Neuronal stem cell (in vitro differentiated cells): ENCODE measurements around the gene ZFP57.

ENCODE experiments used
- DNase-seq: peaks from one replicate; pipeline ENCODE4 v3.0.0-alpha.2; 2013; ENCODE audit warnings: low spot score
- H2AFZ ChIP-seq: one replicate; pipeline ENCODE4 v1.6.1; 2013; ENCODE audit warnings: mild to moderate bottlenecking, low read length, inconsistent platforms
- H2AK5ac ChIP-seq: 2 replicates; pipeline ENCODE4 v1.6.1; 2013; ENCODE audit warnings: low read depth, mild to moderate bottlenecking, inconsistent platforms, low read length, moderate library complexity, mixed read lengths
- H2BK120ac ChIP-seq: 2 replicates; pipeline ENCODE4 v1.6.1; 2013; ENCODE audit warnings: low read depth, mild to moderate bottlenecking, inconsistent platforms, low read length, moderate library complexity, mixed read lengths
- H2BK12ac ChIP-seq: one replicate; pipeline ENCODE4 v1.6.1; 2013; ENCODE audit warnings: low read length, inconsistent platforms
- H2BK15ac ChIP-seq: 2 replicates; pipeline ENCODE4 v1.6.1; 2013; ENCODE audit warnings: mild to moderate bottlenecking, low read length, inconsistent platforms, mixed read lengths
- H2BK5ac ChIP-seq: one replicate; pipeline ENCODE4 v1.6.1; 2013; ENCODE audit warnings: inconsistent platforms, mild to moderate bottlenecking, low read length, moderate library complexity
- H3K14ac ChIP-seq: one replicate; pipeline ENCODE4 v1.6.1; 2013; ENCODE audit warnings: low read length, inconsistent platforms
- H3K18ac ChIP-seq: 2 replicates; pipeline ENCODE4 v1.6.1; 2013; ENCODE audit warnings: low read length, inconsistent platforms
- H3K23ac ChIP-seq: 2 replicates; pipeline ENCODE4 v1.6.1; 2013; ENCODE audit warnings: low read depth, mild to moderate bottlenecking, mixed read lengths, low read length, inconsistent platforms; ENCODE audit not compliant: poor library complexity
- H3K27ac ChIP-seq: replicated peaks from 3 replicates; pipeline ENCODE4 v1.5.1; 2013; ENCODE audit warnings: low read length, inconsistent platforms
- H3K27me3 ChIP-seq, 3 experiments: 2 replicates each; pipeline ENCODE4 v1.6.1; 2013; ENCODE audit warnings: low read length in 3 of 3, mild to moderate bottlenecking in 2 of 3, inconsistent platforms in 1 of 3, low read depth in 1 of 3, mixed read lengths in 1 of 3, moderate library complexity in 1 of 3; ENCODE audit not compliant: control insufficient read depth in 3 of 3, insufficient read depth in 3 of 3
- H3K36me3 ChIP-seq, 2 donors: replicated peaks in 1 of 2; 2 replicates each; pipeline ENCODE4 v1.6.1; 2013; ENCODE audit warnings: low read length in 2 of 2; ENCODE audit not compliant: control insufficient read depth in 2 of 2, insufficient read depth in 2 of 2
- H3K4ac ChIP-seq: 2 replicates; pipeline ENCODE4 v1.6.1; 2013; ENCODE audit warnings: inconsistent platforms, mild to moderate bottlenecking, low read length, moderate library complexity
- H3K4me1 ChIP-seq, 2 donors: 1 replicate in 1 of 2; 2 replicates in 1 of 2; pipeline ENCODE4 v1.6.1; 2013; ENCODE audit warnings: low read length in 2 of 2, low read depth in 1 of 2; ENCODE audit not compliant: control insufficient read depth in 2 of 2, insufficient read depth in 1 of 2
- H3K4me2 ChIP-seq: one replicate; pipeline ENCODE4 v1.6.1; 2013; ENCODE audit warnings: mild to moderate bottlenecking, low read length, inconsistent platforms; ENCODE audit not compliant: insufficient read depth, poor library complexity, severe bottlenecking
- H3K4me3 ChIP-seq, 2 donors: 2 replicates each; pipeline ENCODE4 v1.5.1; 2013; ENCODE audit warnings: low read length in 2 of 2, mild to moderate bottlenecking in 2 of 2, inconsistent platforms in 1 of 2, moderate library complexity in 1 of 2
- H3K79me1 ChIP-seq: one replicate; pipeline ENCODE4 v1.6.1; 2013; ENCODE audit warnings: low read depth, mild to moderate bottlenecking, inconsistent platforms, low read length, moderate library complexity
- H3K9ac ChIP-seq: one replicate; pipeline ENCODE4 v1.6.1; 2013; ENCODE audit warnings: mild to moderate bottlenecking, low read depth, low read length, inconsistent platforms; ENCODE audit not compliant: poor library complexity
- H3K9me3 ChIP-seq, 2 donors: replicated peaks in 1 of 2; 2 replicates each; pipeline versions ENCODE3 to v1.6.1; 2013; ENCODE audit warnings: low read length in 2 of 2, mild to moderate bottlenecking in 2 of 2, inconsistent platforms in 1 of 2, low read depth in 1 of 2, mixed read lengths in 1 of 2, moderate library complexity in 1 of 2; ENCODE audit not compliant: control insufficient read depth in 2 of 2, insufficient read depth in 1 of 2
- H4K8ac ChIP-seq: one replicate; pipeline ENCODE4 v1.6.1; 2013; ENCODE audit warnings: low read depth, mild to moderate bottlenecking, inconsistent platforms, low read length, moderate library complexity
- H4K91ac ChIP-seq: one replicate; pipeline ENCODE4 v1.6.1; 2013; ENCODE audit warnings: low read length, low read depth, mild to moderate bottlenecking, inconsistent platforms; ENCODE audit not compliant: poor library complexity
- WGBS, 2 donors: extraction: QIAGEN DNeasy Blood & Tissue Kit; methylation state at CpG; one replicate each; pipeline ENCODE4 v1.1.7; 2013; ENCODE audit warnings: missing lambda C conversion rate in 2 of 2, mixed read lengths in 1 of 2; ENCODE audit not compliant: insufficient read length in 2 of 2, insufficient replicate concordance in 1 of 2; ENCODE audit errors: extremely low coverage in 2 of 2; 5-methylcytosine and 5-hydroxymethylcytosine counted together

ZFP57 gene

DNA sequence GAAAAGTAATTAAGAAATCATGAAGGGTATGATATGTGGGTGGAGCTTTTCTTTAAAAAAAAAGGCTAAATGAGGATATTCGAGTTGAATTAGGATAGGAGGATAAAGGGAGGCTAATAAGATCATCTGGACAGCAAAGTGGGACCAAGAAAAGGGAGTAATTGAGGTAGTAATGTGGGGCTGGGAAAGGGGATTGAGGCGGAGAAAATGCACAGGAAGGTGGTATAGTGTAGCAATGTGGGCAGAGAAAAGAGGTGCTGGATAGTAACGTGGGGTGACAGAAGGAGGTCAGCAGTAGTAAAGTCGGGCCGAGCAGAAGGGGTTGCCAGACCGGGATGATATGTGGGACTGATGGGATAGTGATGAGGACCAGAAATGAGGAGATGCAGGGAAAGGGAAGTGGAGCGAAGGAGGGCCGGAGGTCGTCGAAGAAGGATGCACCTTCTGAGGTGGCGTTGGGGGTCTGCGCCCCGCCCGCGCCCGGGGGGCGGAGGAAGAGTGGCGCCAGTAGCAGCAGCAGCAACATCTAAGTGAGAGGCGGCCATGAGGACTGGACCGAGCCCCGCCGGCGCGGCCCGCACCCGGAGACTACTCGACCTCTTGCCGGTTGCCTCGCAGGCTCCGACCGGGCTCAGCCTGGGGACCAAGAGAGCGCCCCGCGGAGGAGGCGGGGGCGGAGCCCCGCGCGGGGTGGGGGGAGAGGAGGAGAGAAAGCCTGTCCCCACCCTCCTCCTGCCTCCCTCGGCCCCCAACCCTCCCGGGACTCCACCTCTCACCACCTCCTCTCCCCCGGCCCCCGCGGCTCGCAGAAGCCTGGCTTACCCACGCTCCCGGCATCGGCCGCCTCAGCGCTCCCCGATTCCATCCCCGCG is 48.9 kb downstream of the ZFP57 start:
- peaks cover 24 to 29% of the 10 kb centered on the region in 2 donors for H3K4me1 ChIP-seq
- H2BK120ac ChIP-seq, result peak overlapping the region; percentile 2
- H3K23ac ChIP-seq, result peak overlapping the region; percentile 94
- peak overlapping the region; percentile 68 for H3K4me2 ChIP-seq
- H3K79me1 ChIP-seq, result peaks cover 8% of the 10 kb centered on the region
- no peak overlapping the region for H2BK12ac ChIP-seq
- WGBS, 2 donors, result no CpG with 5 or more reads among the region's 53 CpGs
- H3K14ac ChIP-seq, result no peak overlapping the region
- peak overlapping the region; percentile 78 for H2AK5ac ChIP-seq
- no peaks in the 10 kb centered on the region for H3K27me3 ChIP-seq
- no peak for DNase-seq
- H4K8ac ChIP-seq, result no peak overlapping the region
- peak overlapping the region; percentile 90 for H3K18ac ChIP-seq
- no peak overlapping the region for H4K91ac ChIP-seq
- peak overlapping the region; percentile 53 for H2BK15ac ChIP-seq
- no peaks in the 10 kb centered on the region for H3K9me3 ChIP-seq
- H3K36me3 ChIP-seq, result peaks cover 2 to 5% of the 10 kb centered on the region in 2 donors
- H3K4me3 ChIP-seq, result peak overlapping the region; percentile 67 to 92
- H3K4ac ChIP-seq, result no peak overlapping the region
- peak overlapping the region; percentile 82 for H2BK5ac ChIP-seq
- H3K9ac ChIP-seq, result peak overlapping the region; percentile 90
- peak overlapping the region; percentile 91 for H2AFZ ChIP-seq
- peak overlapping the region; percentile 85 for H3K27ac ChIP-seq

- no peak overlapping the region for H4K91ac ChIP-seq
- no peak overlapping the region for H2BK120ac ChIP-seq
- no peak for DNase-seq
- H2BK12ac ChIP-seq, result no peak overlapping the region
- H3K4me3 ChIP-seq, result peak overlapping the region; percentile 67
- no peaks in the 10 kb centered on the region for H3K9me3 ChIP-seq
- peak overlapping the region; percentile 82 for H4K8ac ChIP-seq
- no peak overlapping the region for H2AFZ ChIP-seq
- no peak overlapping the region for H2BK5ac ChIP-seq
- H3K14ac ChIP-seq, result no peak overlapping the region
- WGBS, 2 donors, result no CpG with 5 or more reads among the region's 14 CpGs
- no peak overlapping the region for H3K4ac ChIP-seq
- peak overlapping the region; percentile 70 for H3K9ac ChIP-seq
- peaks cover 8% of the 10 kb centered on the region for H3K79me1 ChIP-seq
- H3K23ac ChIP-seq, result peak overlapping the region; percentile 31
- H3K18ac ChIP-seq, result peak overlapping the region; percentile 92
- peak overlapping the region; percentile 68 for H3K4me2 ChIP-seq
- no peak overlapping the region for H3K27ac ChIP-seq
- no peak overlapping the region for H2BK15ac ChIP-seq
- no peaks in the 10 kb centered on the region for H3K27me3 ChIP-seq
- H3K36me3 ChIP-seq, result peaks cover 2 to 5% of the 10 kb centered on the region in 2 donors
- H2AK5ac ChIP-seq, result peak overlapping the region; percentile 98
- peaks cover 29 to 36% of the 10 kb centered on the region in 2 donors for H3K4me1 ChIP-seq
Measured at GRCh38 chr6:29631209-29631810, 49.6 kb downstream of the ZFP57 start.

GRCh38 chr6:29630315-29630714 is 50.6 kb downstream of the ZFP57 start:
- H3K27ac ChIP-seq, result no peak overlapping the region
- no peak overlapping the region for H2BK5ac ChIP-seq
- H2BK120ac ChIP-seq, result no peak overlapping the region
- H3K14ac ChIP-seq, result no peak overlapping the region
- peak overlapping the region; percentile 21 for H3K4me2 ChIP-seq
- peaks cover 34 to 45% of the 10 kb centered on the region in 2 donors for H3K4me1 ChIP-seq
- H3K4me3 ChIP-seq, result no peak overlapping the region
- H3K36me3 ChIP-seq, result peaks cover 2 to 5% of the 10 kb centered on the region in 2 donors
- H3K9ac ChIP-seq, result peak overlapping the region; percentile 51
- peaks cover 8% of the 10 kb centered on the region for H3K79me1 ChIP-seq
- no peak overlapping the region for H2BK12ac ChIP-seq
- no peak overlapping the region for H2AFZ ChIP-seq
- no CpG with 5 or more reads among the region's 9 CpGs for WGBS, 2 donors
- H4K91ac ChIP-seq, result no peak overlapping the region
- DNase-seq, result no peak
- H3K9me3 ChIP-seq, result no peaks in the 10 kb centered on the region
- H3K27me3 ChIP-seq, result no peaks in the 10 kb centered on the region
- H2BK15ac ChIP-seq, result no peak overlapping the region
- H3K4ac ChIP-seq, result no peak overlapping the region
- H2AK5ac ChIP-seq, result no peak overlapping the region
- H4K8ac ChIP-seq, result no peak overlapping the region
- H3K23ac ChIP-seq, result no peak overlapping the region
- no peak overlapping the region for H3K18ac ChIP-seq

GRCh38 chr6:29629571-29629970 is 51.4 kb downstream of the ZFP57 start:
- Histone ChIP-seq H4K8ac (no peak overlapping the region), H3K4me3 (no peak overlapping the region), H2BK12ac (no peak overlapping the region), H3K9me3 (no peaks in the 10 kb centered on the region), H3K27ac (no peak overlapping the region), H3K36me3 (peaks cover under 1 to 5% of the 10 kb centered on the region in 2 donors), H2BK15ac (no peak overlapping the region), H3K18ac (no peak overlapping the region), H2BK120ac (no peak overlapping the region), H3K4ac (no peak overlapping the region), H2AFZ (no peak overlapping the region), H2AK5ac (no peak overlapping the region), H4K91ac (no peak overlapping the region), H3K14ac (no peak overlapping the region), H3K27me3 (no peaks in the 10 kb centered on the region), H3K79me1 (peaks cover 8% of the 10 kb centered on the region), H3K23ac (no peak overlapping the region), H3K9ac (no peak overlapping the region), H3K4me1 (peaks cover 40 to 52% of the 10 kb centered on the region in 2 donors), H2BK5ac (no peak overlapping the region), H3K4me2 (no peak overlapping the region)
- DNase-seq, result no peak
- WGBS, 2 donors, result no CpG with 5 or more reads among the region's 2 CpGs
